Mesothelial cell of epicardium (in vitro differentiated cells): ENCODE measurements around the gene PSEN1. TPM values are rescaled to one million over a fixed set of nuclear protein-coding genes. Genes with fewer than 3 reads are reported as not detected.

Experiments
- DNase-seq, 2 experiments: peaks; one replicate each; pipeline ENCODE4 v3.0.0; 2021; ENCODE audit warnings: low spot score in 2 of 2; ENCODE audit not compliant: unreplicated experiment in 2 of 2
- H3K27ac Mint-ChIP-seq: 2 replicates; pipeline ENCODE4 v1.8.0; 2021; ENCODE audit warnings: mixed read lengths
- H3K27me3 Mint-ChIP-seq: 2 replicates; pipeline ENCODE4 v1.8.0; 2021; ENCODE audit warnings: low read depth, mixed read lengths
- H3K36me3 Mint-ChIP-seq: 2 replicates; pipeline ENCODE4 v1.8.0; 2021; ENCODE audit warnings: mixed read lengths
- H3K4me1 Mint-ChIP-seq: 2 replicates; pipeline ENCODE4 v1.8.0; 2021; ENCODE audit warnings: mixed read lengths
- H3K4me3 Mint-ChIP-seq: 2 replicates; pipeline ENCODE4 v1.8.0; 2021; ENCODE audit warnings: mild to moderate bottlenecking, moderate library complexity, mixed read lengths
- H3K9me3 Mint-ChIP-seq: 2 replicates; pipeline ENCODE4 v1.8.0; 2021; ENCODE audit warnings: mixed read lengths
- total RNA-seq: library from RNA; stranded (reverse); gene quantifications from 3 replicates; pipeline ENCODE4 v1.2.1, GENCODE V29; 2021
- TF ChIP-seq, protein P1 (sequence below): fragments of 200-600 bp; sonication (generic); IDR thresholded peaks from one replicate; pipeline ENCODE4 v1.5.0; 2021; ENCODE audit warnings: antibody characterized with exemption; ENCODE audit not compliant: unreplicated experiment

The PSEN1 gene
- total RNA-seq, 1 donor from 2014 or later: 59.9 TPM

DNA sequence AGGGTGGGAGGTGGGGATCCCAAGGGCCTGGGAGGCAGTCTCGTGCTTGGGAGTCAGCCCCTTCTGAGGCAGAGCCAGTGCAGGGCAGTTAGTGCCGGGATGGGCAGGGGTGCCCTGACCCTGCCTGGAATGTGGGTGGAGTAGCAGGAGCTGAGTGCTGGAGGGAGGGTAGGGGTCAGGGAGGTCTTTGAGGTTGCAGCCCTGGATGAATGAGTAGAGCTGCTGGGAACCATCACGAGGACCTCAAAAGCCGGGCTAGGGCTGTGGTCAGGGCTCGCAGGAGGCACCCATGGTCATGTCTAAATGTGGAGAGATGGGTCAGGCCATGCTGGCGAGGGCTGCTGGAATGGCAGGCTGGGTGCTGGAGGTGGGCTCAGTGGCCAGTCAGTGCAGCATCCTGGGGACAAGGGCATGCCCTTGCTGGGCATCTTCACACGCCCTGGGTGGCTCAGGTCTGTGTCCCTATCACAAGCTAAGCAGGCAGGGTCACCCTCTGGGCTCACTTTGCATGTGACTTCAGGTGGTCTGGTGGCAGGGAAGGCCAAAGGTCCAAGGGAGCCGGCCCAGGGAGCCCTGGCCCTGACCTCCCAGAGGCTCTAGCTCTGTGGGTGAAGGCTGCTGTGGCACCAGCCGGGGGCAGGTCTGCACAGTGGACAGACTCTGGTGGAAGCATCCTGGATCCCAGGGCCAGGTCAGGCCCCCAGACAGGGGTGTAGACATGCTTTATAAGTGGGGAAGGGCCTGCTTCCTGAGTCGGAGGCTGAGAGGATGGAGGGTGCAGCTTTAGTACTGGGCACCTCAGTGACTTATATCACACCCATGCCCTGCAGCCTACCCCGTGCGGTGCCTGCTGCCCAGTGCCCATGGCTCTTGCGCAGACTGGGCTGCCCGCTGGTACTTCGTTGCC, 125.5 kb downstream of the PSEN1 start:
- TF ChIP-seq, protein P1, sequence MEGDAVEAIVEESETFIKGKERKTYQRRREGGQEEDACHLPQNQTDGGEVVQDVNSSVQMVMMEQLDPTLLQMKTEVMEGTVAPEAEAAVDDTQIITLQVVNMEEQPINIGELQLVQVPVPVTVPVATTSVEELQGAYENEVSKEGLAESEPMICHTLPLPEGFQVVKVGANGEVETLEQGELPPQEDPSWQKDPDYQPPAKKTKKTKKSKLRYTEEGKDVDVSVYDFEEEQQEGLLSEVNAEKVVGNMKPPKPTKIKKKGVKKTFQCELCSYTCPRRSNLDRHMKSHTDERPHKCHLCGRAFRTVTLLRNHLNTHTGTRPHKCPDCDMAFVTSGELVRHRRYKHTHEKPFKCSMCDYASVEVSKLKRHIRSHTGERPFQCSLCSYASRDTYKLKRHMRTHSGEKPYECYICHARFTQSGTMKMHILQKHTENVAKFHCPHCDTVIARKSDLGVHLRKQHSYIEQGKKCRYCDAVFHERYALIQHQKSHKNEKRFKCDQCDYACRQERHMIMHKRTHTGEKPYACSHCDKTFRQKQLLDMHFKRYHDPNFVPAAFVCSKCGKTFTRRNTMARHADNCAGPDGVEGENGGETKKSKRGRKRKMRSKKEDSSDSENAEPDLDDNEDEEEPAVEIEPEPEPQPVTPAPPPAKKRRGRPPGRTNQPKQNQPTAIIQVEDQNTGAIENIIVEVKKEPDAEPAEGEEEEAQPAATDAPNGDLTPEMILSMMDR: no peak
- no peaks in the 10 kb centered on the region for H3K27me3 Mint-ChIP-seq
- no peaks in the 10 kb centered on the region for H3K36me3 Mint-ChIP-seq
- no peaks in the 10 kb centered on the region for H3K9me3 Mint-ChIP-seq
- DNase-seq: peak in 1 of 2 experiments; percentile 36
- no peaks in the 10 kb centered on the region for H3K4me1 Mint-ChIP-seq
- H3K4me3 Mint-ChIP-seq: no peak overlapping the region
- no peak overlapping the region for H3K27ac Mint-ChIP-seq

DNA sequence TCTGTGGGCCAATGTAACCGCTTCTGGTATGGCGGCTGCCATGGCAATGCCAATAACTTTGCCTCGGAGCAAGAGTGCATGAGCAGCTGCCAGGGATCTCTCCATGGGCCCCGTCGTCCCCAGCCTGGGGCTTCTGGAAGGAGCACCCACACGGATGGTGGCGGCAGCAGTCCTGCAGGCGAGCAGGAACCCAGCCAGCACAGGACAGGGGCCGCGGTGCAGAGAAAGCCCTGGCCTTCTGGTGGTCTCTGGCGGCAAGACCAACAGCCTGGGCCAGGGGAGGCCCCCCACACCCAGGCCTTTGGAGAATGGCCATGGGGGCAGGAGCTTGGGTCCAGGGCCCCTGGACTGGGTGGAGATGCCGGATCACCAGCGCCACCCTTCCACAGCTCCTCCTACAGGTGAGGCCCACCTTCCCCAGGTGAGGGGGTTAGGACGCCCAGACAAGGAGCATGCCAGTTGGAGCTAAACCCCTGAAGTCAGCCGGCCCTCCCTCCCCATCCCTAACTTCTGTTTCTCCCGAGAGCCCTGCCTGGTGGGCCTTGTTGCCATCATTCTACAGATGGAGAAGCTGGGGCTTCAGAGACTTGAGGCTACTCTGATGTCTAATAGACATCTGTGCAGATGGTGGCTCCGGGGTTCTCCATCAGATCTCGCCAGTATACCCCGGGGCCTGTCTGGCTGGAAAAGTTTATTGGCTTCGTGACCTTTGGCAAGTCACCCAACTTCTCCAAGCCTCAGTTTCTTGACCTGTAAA, 126.3 kb downstream of the PSEN1 start:
- Mint-ChIP-seq H3K36me3 (no peaks in the 10 kb centered on the region), H3K4me3 (no peak overlapping the region), H3K27me3 (no peaks in the 10 kb centered on the region), H3K4me1 (no peaks in the 10 kb centered on the region), H3K27ac (no peak overlapping the region), H3K9me3 (no peaks in the 10 kb centered on the region)
- no peak for DNase-seq
- TF ChIP-seq, protein P1: no peak

DNA sequence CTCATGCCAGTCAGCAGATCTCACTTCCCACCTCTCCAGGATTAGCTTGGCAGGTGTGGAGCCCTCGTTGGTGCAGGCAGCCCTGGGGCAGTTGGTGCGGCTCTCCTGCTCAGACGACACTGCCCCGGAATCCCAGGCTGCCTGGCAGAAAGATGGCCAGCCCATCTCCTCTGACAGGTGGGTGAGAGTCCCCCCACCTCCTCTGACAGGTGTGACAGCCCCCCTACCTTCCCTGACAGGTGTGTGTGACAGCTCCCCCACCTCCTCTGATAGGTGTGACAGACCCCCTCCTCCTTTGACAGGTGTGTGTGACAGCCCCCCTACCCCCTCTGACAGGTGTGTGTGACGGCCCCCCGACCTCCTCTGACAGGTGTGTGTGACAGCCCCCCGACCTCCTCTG, 127.3 kb downstream of the PSEN1 start:
- DNase-seq: no peak
- Mint-ChIP-seq H3K4me1 (no peaks in the 10 kb centered on the region), H3K9me3 (no peaks in the 10 kb centered on the region), H3K4me3 (no peak overlapping the region), H3K36me3 (no peaks in the 10 kb centered on the region), H3K27me3 (no peaks in the 10 kb centered on the region), H3K27ac (no peak overlapping the region)
- TF ChIP-seq, protein P1: no peak

DNA sequence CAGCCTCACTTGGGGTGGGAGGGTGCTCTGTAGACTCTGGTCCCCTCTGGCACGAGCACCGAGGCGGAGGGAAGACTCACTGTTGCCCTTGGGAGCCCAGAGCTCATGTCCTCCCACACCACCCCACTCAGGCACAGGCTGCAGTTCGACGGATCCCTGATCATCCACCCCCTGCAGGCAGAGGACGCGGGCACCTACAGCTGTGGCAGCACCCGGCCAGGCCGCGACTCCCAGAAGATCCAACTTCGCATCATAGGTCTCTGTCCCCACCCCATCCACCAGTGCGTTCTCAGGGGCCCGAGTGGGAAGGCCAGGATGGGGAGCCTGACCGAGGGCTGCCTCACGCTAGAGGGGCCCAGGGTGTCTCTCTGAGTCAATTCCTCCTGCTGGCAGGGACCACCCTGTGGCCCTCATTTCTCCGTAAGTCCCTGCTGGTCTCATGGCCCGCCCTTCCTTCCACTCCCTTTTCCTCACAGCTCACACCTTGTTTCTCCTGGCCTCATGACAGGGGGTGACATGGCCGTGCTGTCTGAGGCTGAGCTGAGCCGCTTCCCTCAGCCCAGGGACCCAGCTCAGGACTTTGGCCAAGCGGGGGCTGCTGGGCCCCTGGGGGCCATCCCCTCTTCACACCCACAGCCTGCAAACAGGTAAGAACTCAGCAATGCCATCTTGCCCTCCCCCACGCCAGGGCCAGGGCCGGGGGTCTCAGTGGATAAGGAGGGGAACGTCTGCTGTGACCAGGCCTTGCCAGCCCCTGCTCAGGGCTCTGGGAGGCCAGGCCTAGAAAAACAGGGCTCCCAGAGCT, 128.0 kb downstream of the PSEN1 start:
- H3K27ac Mint-ChIP-seq: no peak overlapping the region
- H3K4me3 Mint-ChIP-seq: no peak overlapping the region

More for the DNA sequence above, 128.0 kb downstream of the PSEN1 start:
- TF ChIP-seq, protein P1: no peak
- no peak for DNase-seq
- H3K9me3 Mint-ChIP-seq: no peaks in the 10 kb centered on the region
- H3K4me1 Mint-ChIP-seq: no peaks in the 10 kb centered on the region
- H3K27me3 Mint-ChIP-seq: no peaks in the 10 kb centered on the region
- H3K36me3 Mint-ChIP-seq: no peaks in the 10 kb centered on the region
